Measurements from ENCODE around the gene RNF181. TPM values are rescaled to one million over a fixed set of nuclear protein-coding genes. Genes with fewer than 3 reads are reported as not detected.
A peak's percentile ranks its signal among the peaks of the same experiment; 100 is the strongest.
"Not testable (repeated sequence)": the region's sequence is repeated elsewhere in the genome, so short reads cannot be mapped to it uniquely, and the experiment has no call there.

Gene RNF181
- total RNA-seq, 1 experiment from 2014 or later = 201 TPM

DNA sequence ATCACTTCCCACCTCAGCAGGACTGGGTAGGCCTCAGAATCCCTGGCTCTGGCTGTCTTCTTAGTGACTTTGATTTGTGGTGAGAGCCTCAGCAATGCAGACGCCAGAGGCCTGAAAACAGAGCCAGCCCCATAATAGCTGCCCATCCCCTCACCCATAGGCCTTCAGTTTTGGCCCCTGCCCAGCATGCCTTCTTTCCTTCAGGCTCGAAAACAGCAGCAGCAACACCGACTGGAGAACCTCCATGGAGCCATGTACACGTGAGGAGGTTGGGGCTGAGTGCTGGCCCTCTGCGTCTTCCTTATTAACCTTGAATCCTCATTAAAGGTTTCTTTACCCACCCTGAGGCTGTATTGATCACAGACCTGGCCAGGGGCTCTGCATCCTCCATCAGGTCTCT lies 1.7 kb downstream of the RNF181 start:
- Histone ChIP-seq H3K36me3 (replicated peaks; ENCODE audit: control insufficient read depth, insufficient read depth, low read length) (peaks cover 7% of the 10 kb centered on the region), H3K27me3 (ENCODE audit: control insufficient read depth, insufficient read depth, low read length) (no peaks in the 10 kb centered on the region), H3K4me3 (ENCODE audit: insufficient read depth, low read depth, low read length) (no peak overlapping the region)
- no peak for DNase-seq

DNA sequence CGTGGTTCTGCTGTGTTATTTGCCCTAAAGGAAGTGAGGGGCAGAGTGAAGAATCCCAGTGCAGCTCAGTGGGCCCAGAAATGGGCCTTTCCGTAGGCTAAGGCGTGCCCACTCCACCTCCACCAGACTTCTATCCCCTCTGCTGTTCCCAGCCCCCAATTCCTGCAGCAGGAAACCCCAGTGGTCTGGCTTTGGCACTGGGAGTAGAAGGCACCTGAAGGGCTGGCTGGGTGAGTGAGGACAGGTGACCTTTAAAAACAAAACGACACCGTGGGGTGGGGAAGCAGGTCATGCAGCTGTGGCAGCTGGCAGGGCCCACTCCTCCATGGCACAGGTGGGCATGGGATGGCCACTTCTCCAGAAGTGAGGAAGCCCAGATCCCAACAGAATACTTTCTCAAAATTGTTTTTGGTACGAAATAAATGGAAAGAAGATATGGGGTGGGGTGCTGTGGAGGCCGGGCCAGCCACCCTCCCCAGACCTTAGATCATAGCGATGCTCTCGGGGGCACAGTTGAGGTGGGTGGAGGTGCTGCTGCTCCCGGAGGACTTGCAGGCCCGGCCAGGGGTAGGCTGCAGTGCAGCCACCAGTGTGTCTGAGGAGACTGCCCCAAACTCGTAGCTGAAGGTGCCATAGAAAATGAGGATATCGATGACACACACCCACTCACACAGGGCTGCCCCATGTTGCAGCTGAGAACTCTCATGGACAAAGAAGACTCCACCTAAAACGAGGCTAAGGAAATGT lies 3.2 kb downstream of the RNF181 start:
- peaks cover 7% of the 10 kb centered on the region for H3K36me3 ChIP-seq (replicated peaks; ENCODE audit: control insufficient read depth, insufficient read depth, low read length)
- DNase-seq = peak; percentile 19
- no peak overlapping the region for H3K4me3 ChIP-seq (ENCODE audit: insufficient read depth, low read depth, low read length)
- no peaks in the 10 kb centered on the region for H3K27me3 ChIP-seq (ENCODE audit: control insufficient read depth, insufficient read depth, low read length)

DNA sequence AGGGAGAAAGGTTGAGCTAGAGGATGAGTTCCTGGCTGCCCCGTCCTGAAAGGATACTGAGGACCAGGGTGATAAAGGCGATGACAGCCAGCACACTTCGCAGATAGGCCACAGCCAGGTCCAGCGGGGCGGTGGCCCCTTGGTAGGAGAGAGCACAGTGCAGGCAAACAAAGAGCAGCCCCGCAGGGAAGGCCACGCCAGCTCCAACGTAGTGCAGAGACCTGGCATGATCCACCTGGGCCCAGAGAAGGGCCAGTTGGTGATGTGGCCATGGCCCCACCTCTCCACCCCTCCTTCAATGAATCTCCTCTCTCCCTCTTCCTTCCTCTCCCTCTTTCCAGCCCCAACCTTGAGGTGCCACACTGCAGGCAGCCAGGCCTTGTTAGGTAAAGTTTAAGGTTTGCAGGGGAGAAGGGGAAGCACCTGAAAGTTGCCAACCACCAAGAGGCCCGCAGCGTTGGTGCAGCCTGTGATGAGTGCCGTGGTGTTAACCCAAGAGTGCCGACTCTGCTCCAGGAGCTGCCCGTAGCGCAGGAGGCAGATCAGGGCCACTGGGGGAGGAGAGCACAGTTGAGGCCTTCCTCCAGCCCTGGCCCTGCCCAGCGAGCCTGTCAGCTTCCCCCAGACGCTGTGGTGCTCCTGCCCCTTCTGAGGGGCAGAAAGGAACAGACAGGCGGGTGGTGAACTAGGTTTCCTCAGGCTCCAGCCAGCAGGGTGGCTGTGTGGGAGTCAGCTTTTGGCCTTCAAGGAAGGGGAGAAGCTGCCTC lies 4.1 kb downstream of the RNF181 start:
- Histone ChIP-seq H3K36me3 (replicated peaks; ENCODE audit: control insufficient read depth, insufficient read depth, low read length) (peaks cover 7% of the 10 kb centered on the region), H3K27me3 (ENCODE audit: control insufficient read depth, insufficient read depth, low read length) (no peaks in the 10 kb centered on the region)
- peak; percentile 20 for DNase-seq

DNA sequence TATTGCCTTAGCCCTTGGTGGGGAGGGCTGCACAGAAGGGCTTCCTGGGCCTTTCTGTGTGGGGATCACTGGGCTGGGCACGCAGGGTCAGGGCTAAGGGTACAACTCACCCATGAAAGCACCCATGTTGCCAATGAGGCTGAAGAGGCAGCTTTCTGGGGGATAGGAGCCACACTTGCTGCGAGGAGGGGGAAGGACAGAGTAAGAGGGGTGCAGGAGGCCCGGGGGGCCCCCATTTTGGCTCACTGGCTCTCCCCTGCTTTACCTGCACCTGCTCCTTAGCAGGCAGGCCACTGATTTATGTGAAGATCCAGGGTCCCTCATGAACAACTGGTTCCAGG lies 4.7 kb downstream of the RNF181 start:
- peak; percentile 19 for DNase-seq
- peaks cover 7% of the 10 kb centered on the region for H3K36me3 ChIP-seq (replicated peaks; ENCODE audit: control insufficient read depth, insufficient read depth, low read length)
- no peaks in the 10 kb centered on the region for H3K27me3 ChIP-seq (ENCODE audit: control insufficient read depth, insufficient read depth, low read length)
- no peak overlapping the region for H3K4me3 ChIP-seq (ENCODE audit: insufficient read depth, low read depth, low read length)

More for the DNA sequence above, 4.1 kb downstream of the RNF181 start:
- no peak overlapping the region for H3K4me3 ChIP-seq (ENCODE audit: insufficient read depth, low read depth, low read length)

DNA sequence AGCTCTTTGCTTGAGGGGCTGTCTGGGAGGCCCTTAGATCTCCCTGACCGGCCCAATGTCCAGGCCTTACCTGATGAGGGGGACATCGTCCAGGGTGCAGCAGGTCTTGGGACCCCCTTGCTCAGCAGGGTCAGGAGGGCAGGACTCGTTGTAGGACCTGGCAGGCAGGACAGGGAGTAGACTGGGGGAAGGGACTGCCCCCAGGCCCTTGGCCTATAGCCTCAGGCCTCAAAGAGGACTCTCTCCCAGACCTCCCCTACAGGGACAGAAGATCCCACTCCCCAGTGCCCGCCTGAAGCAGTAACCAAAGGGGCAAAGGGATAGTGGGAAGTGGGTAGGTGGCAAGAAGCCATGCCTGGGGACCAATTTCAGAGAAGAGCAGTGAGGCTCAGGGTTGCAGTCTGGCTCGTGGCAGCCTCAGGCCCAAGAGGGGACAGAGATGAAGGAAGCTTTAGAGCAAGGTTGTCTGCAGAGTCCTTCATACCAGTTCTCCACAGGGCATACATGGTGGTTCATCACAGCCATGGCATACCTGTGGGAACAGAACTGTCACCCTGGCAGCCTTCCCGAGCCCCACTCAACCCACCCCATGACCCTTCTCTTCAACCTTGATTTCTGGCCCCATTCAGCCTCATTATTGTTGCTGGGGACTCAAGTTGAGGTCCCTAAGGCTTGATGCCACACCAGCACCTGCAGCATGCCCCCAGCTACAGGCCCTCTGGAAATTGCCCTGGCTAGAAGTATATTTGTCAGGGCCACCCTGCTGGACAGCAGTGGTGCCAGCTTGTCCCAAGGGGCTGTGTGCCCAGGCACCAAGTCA lies 5.6 kb downstream of the RNF181 start:
- Histone ChIP-seq H3K4me3 (ENCODE audit: insufficient read depth, low read depth, low read length) (no peak overlapping the region; the same call in 1 of the 2 replicates), H3K27me3 (ENCODE audit: control insufficient read depth, insufficient read depth, low read length) (no peaks in the 10 kb centered on the region), H3K36me3 (replicated peaks; ENCODE audit: control insufficient read depth, insufficient read depth, low read length) (peaks cover 7% of the 10 kb centered on the region)
- peak; percentile 17 for DNase-seq

DNA sequence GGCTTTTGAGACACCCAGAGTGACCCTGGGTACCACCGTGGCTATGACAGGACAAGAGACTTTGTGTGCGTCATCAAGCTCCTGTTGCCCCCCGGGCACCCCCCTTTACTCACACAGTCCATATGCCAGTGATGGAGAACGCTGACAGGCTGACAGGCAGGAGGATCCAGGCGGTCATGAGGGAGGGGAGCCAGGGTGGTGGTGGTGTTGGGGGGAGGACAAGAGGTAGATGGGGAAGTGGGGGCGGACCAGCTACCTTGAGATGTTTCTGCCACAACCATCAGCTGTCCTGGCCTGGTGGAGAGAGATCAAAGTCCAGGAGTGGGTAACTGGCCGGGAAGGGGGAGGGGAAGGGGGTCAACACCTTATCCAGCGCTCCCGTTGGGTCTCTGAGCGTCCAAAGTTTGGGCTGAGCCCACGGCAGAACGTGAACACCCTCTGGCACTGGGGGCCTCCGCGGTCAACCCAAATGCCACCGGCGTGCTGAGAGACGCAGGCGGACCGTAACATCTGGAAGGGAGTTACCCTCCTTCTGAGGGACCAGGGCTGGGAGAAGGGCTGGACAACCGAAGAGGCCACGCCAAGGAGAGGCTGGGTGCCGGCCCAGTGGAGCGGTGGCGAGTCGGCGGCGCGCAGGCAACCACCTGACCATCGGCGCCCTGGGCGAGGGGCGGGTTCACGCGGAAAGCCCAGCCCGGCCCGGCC lies 6.4 kb downstream of the RNF181 start:
- H3K36me3 ChIP-seq (replicated peaks; ENCODE audit: control insufficient read depth, insufficient read depth, low read length) = peaks cover 4% of the 10 kb centered on the region
- DNase-seq = peak; percentile 91
- H3K4me3 ChIP-seq (ENCODE audit: insufficient read depth, low read depth, low read length) = peak overlapping the region; percentile 94
- H3K27me3 ChIP-seq (ENCODE audit: control insufficient read depth, insufficient read depth, low read length) = no peaks in the 10 kb centered on the region

DNA sequence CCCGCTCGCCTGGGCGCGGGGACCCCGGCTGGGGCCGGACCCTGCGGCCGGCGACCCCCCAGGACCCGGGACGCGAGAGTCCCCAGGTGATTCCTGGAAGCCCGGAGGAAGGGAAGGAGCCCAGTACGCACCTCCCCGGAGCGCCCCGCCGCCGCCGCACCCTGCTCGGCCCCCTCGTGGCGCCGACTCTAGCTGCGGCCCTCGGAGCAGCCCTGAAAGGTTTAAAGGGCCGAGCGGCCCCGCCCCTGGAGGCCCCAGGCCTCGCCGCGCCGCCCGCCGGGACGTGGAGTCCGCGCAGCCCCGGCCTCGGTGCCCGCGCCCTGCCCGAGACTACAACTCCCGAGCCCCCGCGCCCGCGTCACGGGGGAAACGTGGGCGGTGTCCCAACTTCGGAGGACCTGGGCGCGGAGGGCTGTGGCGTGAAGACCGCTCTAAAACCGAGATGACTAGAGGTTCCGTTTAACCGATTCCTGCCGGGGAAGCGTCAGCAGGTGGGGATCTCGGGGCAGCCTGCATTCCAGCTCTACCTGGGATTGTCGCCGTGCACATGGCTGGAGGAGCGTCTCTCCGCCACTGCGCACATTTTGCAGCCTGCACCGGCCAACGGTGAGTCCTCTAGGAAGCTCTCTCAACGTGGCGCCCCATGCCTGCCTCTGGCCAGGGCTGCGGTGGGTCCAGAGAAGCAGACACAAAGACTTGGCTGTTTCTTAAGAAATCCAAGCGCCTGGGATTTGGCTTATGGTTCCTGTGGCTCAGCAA lies 7.1 kb downstream of the RNF181 start, which contains the start of gene TMEM150A:
TSS of gene TMEM150A (minus strand) at position 223 of the 759 bp plus-strand sequence. CDS start 750 bp downstream, outside the sequence.
- Histone ChIP-seq H3K4me3 (ENCODE audit: insufficient read depth, low read depth, low read length) (peak within 1 kb of the TSS; percentile 94), H3K36me3 (replicated peaks; ENCODE audit: control insufficient read depth, insufficient read depth, low read length) (peaks cover under 1% of the 10 kb centered on the region), H3K27me3 (ENCODE audit: control insufficient read depth, insufficient read depth, low read length) (no peaks in the 10 kb centered on the region)
- DNase-seq = peak; percentile 97

DNA sequence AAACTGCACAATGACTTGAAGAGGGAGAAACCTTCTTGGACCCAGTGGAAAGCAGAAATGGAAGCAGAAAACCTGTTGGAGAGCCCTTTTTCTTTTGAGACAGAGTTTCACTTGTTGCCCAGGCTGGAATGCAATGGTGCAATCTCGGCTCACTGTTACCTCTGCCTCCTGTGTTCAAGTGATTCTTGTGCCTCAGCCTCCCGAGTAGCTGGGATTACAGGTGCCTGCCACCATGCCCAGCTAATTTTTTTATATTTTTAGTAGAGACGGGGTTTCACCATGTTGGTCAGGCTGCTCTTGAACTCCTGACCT lies 8.5 kb downstream of the RNF181 start:
- not testable (repeated sequence) for DNase-seq; H3K27me3 ChIP-seq (ENCODE audit: control insufficient read depth, insufficient read depth, low read length); H3K4me3 ChIP-seq (ENCODE audit: insufficient read depth, low read depth, low read length); H3K36me3 ChIP-seq (replicated peaks; ENCODE audit: control insufficient read depth, insufficient read depth, low read length)

DNA sequence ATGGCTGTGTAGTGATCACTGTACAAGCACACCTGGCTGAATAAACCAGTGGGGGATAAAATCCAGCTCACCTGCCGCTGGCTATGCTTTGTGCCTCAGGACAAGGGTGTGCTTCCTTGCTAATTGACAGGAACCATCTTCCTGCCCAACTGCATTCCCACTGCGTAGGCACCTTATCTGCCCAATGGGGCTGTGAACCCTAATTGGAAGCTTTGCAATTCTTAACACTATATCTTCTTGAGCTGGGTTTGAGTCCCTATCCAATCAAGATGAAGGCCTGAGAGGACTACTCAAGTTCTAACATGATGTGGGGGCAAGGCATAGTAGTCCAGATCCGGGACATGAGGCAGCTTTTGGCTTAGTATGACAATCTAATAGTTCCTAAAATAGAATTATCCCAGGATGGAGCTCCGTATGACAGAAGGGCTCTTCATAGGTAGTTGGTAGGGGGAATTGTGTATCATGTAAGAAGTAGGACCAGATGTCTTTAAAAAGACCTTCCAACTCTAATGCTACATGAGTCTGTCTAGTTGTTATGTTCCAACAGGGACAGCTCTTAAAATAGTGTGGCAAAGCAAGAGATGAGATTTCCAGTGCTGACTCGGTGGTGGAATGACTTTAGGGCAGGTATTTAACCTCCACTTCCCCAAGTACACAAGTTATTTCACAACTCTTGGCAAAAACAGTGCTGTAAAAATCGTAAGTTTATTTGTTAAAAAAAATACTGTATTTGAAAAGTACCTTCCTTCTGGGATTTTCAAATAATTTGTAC lies 9.2 kb downstream of the RNF181 start:
- DNase-seq = peak; percentile 30
- H3K36me3 ChIP-seq (replicated peaks; ENCODE audit: control insufficient read depth, insufficient read depth, low read length) = peaks cover 7% of the 10 kb centered on the region
- no peaks in the 10 kb centered on the region for H3K27me3 ChIP-seq (ENCODE audit: control insufficient read depth, insufficient read depth, low read length)
- no peak overlapping the region for H3K4me3 ChIP-seq (ENCODE audit: insufficient read depth, low read depth, low read length)

DNA sequence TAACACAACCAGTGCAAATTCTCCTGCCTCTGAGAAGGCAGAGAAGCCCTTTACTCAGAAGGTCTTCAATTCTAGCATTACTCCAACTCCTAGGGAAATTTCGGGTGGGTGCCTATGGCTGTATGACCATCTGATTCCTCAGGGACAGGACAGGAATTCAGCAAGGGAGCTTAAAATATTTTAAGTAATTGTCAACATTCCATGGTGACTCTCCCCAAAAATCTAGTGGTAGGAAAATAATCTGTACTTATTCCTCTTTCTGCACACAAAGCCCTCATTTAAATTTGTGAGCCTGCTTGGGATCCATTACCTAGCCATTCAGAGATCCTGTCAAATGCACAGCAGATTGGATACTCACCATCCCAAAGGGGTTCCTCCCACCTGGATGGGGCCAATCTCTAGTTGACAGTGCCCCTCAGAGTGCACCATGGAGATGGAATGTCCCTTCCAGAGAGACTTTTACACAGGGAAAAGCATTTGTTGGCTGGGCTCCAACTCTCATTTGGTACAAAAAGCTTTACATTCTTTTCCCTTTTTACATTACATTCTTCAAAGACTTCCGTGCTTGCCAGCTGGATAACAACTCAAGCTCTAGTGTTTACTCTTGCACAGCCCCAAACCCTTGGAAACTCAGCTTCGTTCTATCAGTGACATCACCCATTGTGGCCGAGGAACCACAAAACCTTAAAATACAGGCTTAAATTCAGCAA lies 10.0 kb downstream of the RNF181 start:
- H3K4me3 ChIP-seq (ENCODE audit: insufficient read depth, low read depth, low read length) = no peak overlapping the region
- peaks cover 7% of the 10 kb centered on the region for H3K36me3 ChIP-seq (replicated peaks; ENCODE audit: control insufficient read depth, insufficient read depth, low read length)
- no peaks in the 10 kb centered on the region for H3K27me3 ChIP-seq (ENCODE audit: control insufficient read depth, insufficient read depth, low read length)
- peak; percentile 23 for DNase-seq

DNA sequence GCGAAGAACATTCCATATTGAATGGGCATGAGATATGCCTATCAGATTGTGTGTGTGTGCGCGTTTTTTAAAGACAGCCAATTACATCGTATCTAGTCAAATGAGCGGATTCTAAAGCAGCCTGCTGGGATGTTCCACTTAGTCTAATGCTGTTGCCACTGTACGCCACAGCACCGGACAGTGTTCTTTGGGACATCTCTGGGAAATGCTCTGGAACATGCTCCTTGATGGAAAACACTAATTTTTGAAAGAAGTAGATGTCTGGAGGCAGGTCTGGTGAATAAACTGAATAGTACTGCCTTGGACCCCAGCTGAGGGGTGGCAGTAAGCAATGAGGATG lies 10.5 kb downstream of the RNF181 start:
- Histone ChIP-seq H3K4me3 (ENCODE audit: insufficient read depth, low read depth, low read length) (no peak overlapping the region), H3K27me3 (ENCODE audit: control insufficient read depth, insufficient read depth, low read length) (no peaks in the 10 kb centered on the region), H3K36me3 (replicated peaks; ENCODE audit: control insufficient read depth, insufficient read depth, low read length) (peaks cover 7% of the 10 kb centered on the region)
- DNase-seq = peak; percentile 12

DNA sequence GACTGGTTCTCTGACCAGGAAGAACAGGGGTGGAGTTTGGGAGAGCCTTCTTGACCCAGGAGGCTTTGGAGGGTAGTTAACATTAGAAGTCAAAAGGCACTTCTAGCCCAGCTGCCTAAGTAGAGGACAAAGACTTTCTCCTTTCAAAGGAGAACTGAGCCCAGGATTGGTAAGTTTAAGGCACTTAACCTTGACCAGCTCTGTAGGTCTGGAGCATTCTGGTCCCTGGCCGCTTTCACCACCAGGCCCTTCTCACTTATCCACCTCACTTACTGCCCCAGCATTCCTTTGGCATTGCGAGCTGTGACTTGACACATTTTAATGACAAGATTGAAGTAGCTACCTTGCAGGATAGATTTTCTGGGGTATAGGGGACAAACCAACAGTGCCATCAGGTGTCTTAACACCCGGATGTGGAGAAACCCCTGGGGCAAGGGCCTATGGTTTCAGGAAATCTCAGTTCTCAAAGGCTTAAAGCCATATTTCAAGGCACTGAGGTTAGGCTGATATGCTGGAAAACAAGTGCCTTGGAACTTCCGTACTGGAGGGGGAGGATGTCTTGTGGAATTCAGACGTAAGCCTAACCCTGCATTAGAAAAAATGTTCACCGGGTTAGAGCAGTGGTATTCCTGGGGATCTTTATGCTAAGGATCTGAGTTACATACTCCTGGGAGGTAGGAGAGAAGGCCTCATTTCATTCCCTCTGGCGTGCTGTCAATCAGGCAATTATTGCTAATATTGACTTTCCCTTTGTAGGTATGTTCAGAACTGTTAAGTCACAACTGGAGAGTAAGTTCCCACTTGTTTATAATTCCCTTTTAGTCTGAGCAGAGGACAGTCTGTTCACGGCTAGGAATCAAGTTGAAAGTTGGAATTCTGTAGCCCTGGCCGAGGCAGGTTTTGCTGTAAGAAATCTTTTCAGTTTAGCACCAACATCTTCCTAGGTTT lies 12.0 kb downstream of the RNF181 start:
- H3K4me3 ChIP-seq (ENCODE audit: insufficient read depth, low read depth, low read length) = no peak overlapping the region
- peaks cover 7% of the 10 kb centered on the region for H3K36me3 ChIP-seq (replicated peaks; ENCODE audit: control insufficient read depth, insufficient read depth, low read length)
- H3K27me3 ChIP-seq (ENCODE audit: control insufficient read depth, insufficient read depth, low read length) = no peaks in the 10 kb centered on the region
- no peak for DNase-seq

All from H7 (cell line).